ENCODE results near the gene VAMP7.
"Not testable (repeated sequence)": the region's sequence is repeated elsewhere in the genome, so short reads cannot be mapped to it uniquely, and the experiment has no call there.

The VAMP7 gene

GRCh38 chrX:155967653-155968325 lies 86.6 kb downstream of the VAMP7 start:
- Histone ChIP-seq H3K4me3 (ENCODE audit: low read depth in 1 of 2, low read length in 2 of 2) (no peak overlapping the region), H3K36me3 (ENCODE audit: insufficient read depth, low read length) (no peaks in the 10 kb centered on the region), H3K27ac (ENCODE audit: low read depth, low read length) (no peak overlapping the region), H3K9ac (ENCODE audit: low read length) (no peak overlapping the region), H3K27me3 (ENCODE audit: control insufficient read depth in 1 of 2, insufficient read depth in 2 of 2, low read length in 2 of 2) (no peaks in the 10 kb centered on the region), H3K4me1 (ENCODE audit: insufficient read depth, low read length) (no peaks in the 10 kb centered on the region), H3K9me3 (ENCODE audit: low read length) (no peaks in the 10 kb centered on the region)

DNA sequence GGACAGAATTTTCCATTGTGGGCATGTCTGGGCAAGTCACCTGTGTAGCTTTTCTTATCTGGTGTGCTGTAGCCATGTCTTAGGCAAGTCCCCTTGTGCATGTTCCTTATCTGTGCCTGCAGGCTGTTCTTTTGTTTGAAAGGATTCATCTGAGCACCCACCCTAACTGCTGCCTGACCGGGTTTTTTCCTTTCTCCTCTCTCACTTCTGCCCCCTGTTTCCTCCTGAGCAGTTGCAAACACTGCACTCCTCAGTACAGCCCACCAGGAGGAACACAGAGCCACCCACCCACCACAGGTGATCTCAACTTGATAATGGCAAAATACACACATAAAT lies 87.1 kb downstream of the VAMP7 start:
- Histone ChIP-seq H3K9ac (ENCODE audit: low read length) (no peak overlapping the region), H3K4me1 (ENCODE audit: insufficient read depth, low read length) (no peaks in the 10 kb centered on the region), H3K4me3 (ENCODE audit: low read depth in 1 of 2, low read length in 2 of 2) (no peak overlapping the region), H3K27me3 (ENCODE audit: control insufficient read depth in 1 of 2, insufficient read depth in 2 of 2, low read length in 2 of 2) (no peaks in the 10 kb centered on the region), H3K9me3 (ENCODE audit: low read length) (no peaks in the 10 kb centered on the region), H3K27ac (ENCODE audit: low read depth, low read length) (no peak overlapping the region), H3K36me3 (ENCODE audit: insufficient read depth, low read length) (no peaks in the 10 kb centered on the region)

DNA sequence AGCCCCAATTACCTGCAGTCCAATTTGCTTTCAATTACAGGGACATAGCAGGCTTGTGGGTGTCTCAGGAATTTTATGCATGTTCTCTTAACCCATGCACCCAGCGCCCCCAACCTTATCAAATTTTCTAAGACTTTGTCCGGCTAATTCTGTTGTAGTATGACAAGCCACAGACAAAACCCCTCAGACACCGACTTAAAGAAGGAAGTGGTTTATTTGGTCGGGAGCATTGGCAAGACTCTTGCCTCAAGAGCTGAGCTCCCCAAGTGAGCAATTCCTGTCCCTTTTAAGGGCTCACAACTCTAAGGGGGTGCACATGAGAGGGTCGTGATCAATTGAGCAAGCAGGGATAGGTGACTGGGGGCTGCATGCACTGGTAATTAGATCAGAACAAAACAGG lies 87.6 kb downstream of the VAMP7 start:
- Histone ChIP-seq H3K9ac (ENCODE audit: low read length) (no peak overlapping the region), H3K36me3 (ENCODE audit: insufficient read depth, low read length) (no peaks in the 10 kb centered on the region), H3K9me3 (ENCODE audit: low read length) (no peaks in the 10 kb centered on the region), H3K4me1 (ENCODE audit: insufficient read depth, low read length) (no peaks in the 10 kb centered on the region), H3K27me3 (ENCODE audit: control insufficient read depth in 1 of 2, insufficient read depth in 2 of 2, low read length in 2 of 2) (no peaks in the 10 kb centered on the region), H3K27ac (ENCODE audit: low read depth, low read length) (no peak overlapping the region), H3K4me3 (ENCODE audit: low read depth in 1 of 2, low read length in 2 of 2) (no peak overlapping the region)

DNA sequence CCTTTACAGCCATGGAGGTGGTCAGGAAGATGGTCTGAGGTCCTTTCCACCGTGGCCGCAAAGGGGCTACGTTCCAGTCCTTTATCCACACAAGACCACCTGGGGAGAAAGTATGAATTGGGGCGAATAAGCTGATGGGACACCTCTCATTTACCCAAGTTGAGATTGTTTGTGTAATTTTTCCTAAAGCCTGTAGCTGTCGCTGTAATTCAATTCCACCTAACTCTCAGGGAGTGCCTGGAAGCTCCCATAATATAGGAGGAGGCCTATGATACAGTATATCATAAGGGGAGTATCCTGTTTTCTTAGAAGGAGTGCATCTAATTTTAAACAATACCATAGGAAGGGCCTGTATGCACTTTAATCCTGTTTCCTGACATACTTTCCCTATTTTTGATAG lies 90.5 kb downstream of the VAMP7 start:
- H3K27me3 ChIP-seq (ENCODE audit: control insufficient read depth in 1 of 2, insufficient read depth in 2 of 2, low read length in 2 of 2); H3K9ac ChIP-seq (ENCODE audit: low read length); H3K4me1 ChIP-seq (ENCODE audit: insufficient read depth, low read length): not testable (repeated sequence)

DNA sequence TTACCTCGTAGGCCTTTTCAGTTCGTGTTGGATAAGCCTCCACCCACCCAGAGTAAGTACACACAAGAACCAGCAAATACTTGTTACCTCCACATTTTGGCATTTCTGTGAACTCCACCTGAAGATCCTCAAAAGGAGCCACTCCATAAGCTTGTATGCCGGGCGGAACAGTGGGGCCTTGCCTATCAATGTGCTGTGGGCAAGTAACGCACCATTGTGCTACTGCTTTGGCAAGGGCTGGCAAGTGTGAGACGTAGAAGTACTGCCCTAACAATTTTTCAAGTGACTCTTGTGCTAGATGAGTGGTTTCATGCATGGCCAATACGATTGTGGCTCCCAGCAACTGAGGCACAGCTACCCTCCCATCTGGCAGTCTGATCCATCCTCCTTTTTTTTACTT lies 91.1 kb downstream of the VAMP7 start:
- H3K4me1 ChIP-seq (ENCODE audit: insufficient read depth, low read length); H3K9me3 ChIP-seq (ENCODE audit: low read length); H3K27me3 ChIP-seq (ENCODE audit: control insufficient read depth in 1 of 2, insufficient read depth in 2 of 2, low read length in 2 of 2): not testable (repeated sequence)

More for the DNA sequence above, 90.5 kb downstream of the VAMP7 start:
- not testable (repeated sequence) for H3K36me3 ChIP-seq (ENCODE audit: insufficient read depth, low read length); H3K9me3 ChIP-seq (ENCODE audit: low read length); H3K27ac ChIP-seq (ENCODE audit: low read depth, low read length); H3K4me3 ChIP-seq (ENCODE audit: low read depth in 1 of 2, low read length in 2 of 2)

GRCh38 chrX:155983326-155983725 lies 102.2 kb downstream of the VAMP7 start:
- Histone ChIP-seq H3K36me3 (ENCODE audit: insufficient read depth, low read length) (no peaks in the 10 kb centered on the region), H3K4me3 (ENCODE audit: low read depth in 1 of 2, low read length in 2 of 2) (no peak overlapping the region), H3K4me1 (ENCODE audit: insufficient read depth, low read length) (no peaks in the 10 kb centered on the region), H3K9ac (ENCODE audit: low read length) (no peak overlapping the region), H3K9me3 (ENCODE audit: low read length) (no peaks in the 10 kb centered on the region), H3K27ac (ENCODE audit: low read depth, low read length) (no peak overlapping the region), H3K27me3 (ENCODE audit: control insufficient read depth in 1 of 2, insufficient read depth in 2 of 2, low read length in 2 of 2) (no peaks in the 10 kb centered on the region)

More for the DNA sequence above, 91.1 kb downstream of the VAMP7 start:
- H3K36me3 ChIP-seq (ENCODE audit: insufficient read depth, low read length); H3K4me3 ChIP-seq (ENCODE audit: low read depth in 1 of 2, low read length in 2 of 2); H3K9ac ChIP-seq (ENCODE audit: low read length); H3K27ac ChIP-seq (ENCODE audit: low read depth, low read length): not testable (repeated sequence)

- Histone ChIP-seq H3K4me3 (ENCODE audit: low read depth in 1 of 2, low read length in 2 of 2) (no peak overlapping the region), H3K4me1 (ENCODE audit: insufficient read depth, low read length) (no peaks in the 10 kb centered on the region), H3K9me3 (ENCODE audit: low read length) (no peaks in the 10 kb centered on the region), H3K27me3 (ENCODE audit: control insufficient read depth in 1 of 2, insufficient read depth in 2 of 2, low read length in 2 of 2) (no peaks in the 10 kb centered on the region), H3K9ac (ENCODE audit: low read length) (no peak overlapping the region), H3K36me3 (ENCODE audit: insufficient read depth, low read length) (no peaks in the 10 kb centered on the region), H3K27ac (ENCODE audit: low read depth, low read length) (no peak overlapping the region)
These were observed 104.1 kb downstream of the VAMP7 start for GRCh38 chrX:155985208-155985607.

DNA sequence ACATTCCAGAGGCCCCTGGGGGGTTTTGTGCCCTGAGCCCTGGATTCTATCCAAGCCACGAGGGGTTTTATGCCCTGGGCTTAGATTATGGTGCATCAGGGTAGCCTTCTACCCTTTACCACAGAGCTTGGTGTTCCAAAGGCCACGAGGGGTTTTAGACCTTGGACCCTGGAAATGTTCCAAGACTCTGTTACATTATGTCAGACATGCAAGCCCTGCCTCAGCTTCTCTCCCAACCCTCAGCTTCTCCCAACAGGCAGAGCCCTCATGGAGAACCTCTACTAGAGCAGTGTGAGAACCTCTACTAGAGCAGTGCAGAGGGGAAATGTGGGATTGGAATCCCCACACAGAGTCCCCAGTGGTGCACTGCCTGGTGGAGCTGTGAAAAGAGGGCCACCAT lies 105.8 kb downstream of the VAMP7 start:
- H3K27ac ChIP-seq (ENCODE audit: low read depth, low read length); H3K4me3 ChIP-seq (ENCODE audit: low read depth in 1 of 2, low read length in 2 of 2); H3K9me3 ChIP-seq (ENCODE audit: low read length); H3K36me3 ChIP-seq (ENCODE audit: insufficient read depth, low read length); H3K27me3 ChIP-seq (ENCODE audit: control insufficient read depth in 1 of 2, insufficient read depth in 2 of 2, low read length in 2 of 2); H3K4me1 ChIP-seq (ENCODE audit: insufficient read depth, low read length); H3K9ac ChIP-seq (ENCODE audit: low read length): not testable (repeated sequence)

DNA sequence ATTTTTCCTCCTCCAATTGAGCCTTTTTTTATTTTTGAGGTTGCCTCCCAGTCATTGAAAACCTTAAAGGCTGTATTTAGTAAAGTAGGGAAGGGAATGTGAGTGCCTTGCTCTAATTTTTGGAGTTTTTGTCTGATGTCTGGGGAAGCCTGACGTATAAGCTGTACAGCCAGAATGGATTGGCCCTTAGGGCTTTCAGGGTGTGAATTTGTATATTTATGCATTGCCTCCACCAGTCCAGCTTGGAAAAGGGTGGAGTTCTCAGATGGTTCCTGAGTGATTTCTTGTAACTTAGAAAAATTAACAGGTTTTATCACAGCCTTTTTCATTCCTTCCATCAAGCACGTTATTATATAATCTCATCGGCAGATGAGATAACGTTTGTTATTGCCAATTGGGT lies 107.7 kb downstream of the VAMP7 start:
- H3K4me3 ChIP-seq (ENCODE audit: low read depth in 1 of 2, low read length in 2 of 2), result no peak overlapping the region
- H3K9me3 ChIP-seq (ENCODE audit: low read length), result no peaks in the 10 kb centered on the region
- no peak overlapping the region for H3K9ac ChIP-seq (ENCODE audit: low read length)
- H3K4me1 ChIP-seq (ENCODE audit: insufficient read depth, low read length), result no peaks in the 10 kb centered on the region
- H3K36me3 ChIP-seq (ENCODE audit: insufficient read depth, low read length), result no peaks in the 10 kb centered on the region
- H3K27me3 ChIP-seq (ENCODE audit: control insufficient read depth in 1 of 2, insufficient read depth in 2 of 2, low read length in 2 of 2), result no peaks in the 10 kb centered on the region
- H3K27ac ChIP-seq (ENCODE audit: low read depth, low read length), result no peak overlapping the region
